Heart right ventricle (tissue), 16 donors: ENCODE data around the gene FBXL3. TPM values are rescaled to one million over a fixed set of nuclear protein-coding genes. Genes with fewer than 3 reads are reported as not detected.

ENCODE experiments used
- ATAC-seq, 8 donors: fragments of 200-7000 bp; cut with Tn5 transposase; one replicate each; pipeline ENCODE4 v1.9.1; 2020; ENCODE audit warnings: mild to moderate bottlenecking in 8 of 8, moderate library complexity in 8 of 8, moderate number of reproducible peaks in 1 of 8
- DNase-seq, 2 donors: peaks; one replicate each; pipeline ENCODE4 v3.0.0-alpha.2; 2020
- H3K27ac ChIP-seq, 10 donors: fragments of 200-600 bp; sonication (generic) in 2 of 10; one replicate each; pipeline versions ENCODE4 v1.5.0 to v1.8.0; 2020 to 2022; ENCODE audit warnings: mild to moderate bottlenecking in 3 of 10
- H3K27me3 ChIP-seq, 7 donors: fragments of 200-600 bp; one replicate each; pipeline ENCODE4 v1.8.0; 2021 to 2022; ENCODE audit warnings: mild to moderate bottlenecking in 2 of 7
- H3K36me3 ChIP-seq, 9 donors: fragments of 200-600 bp; sonication (generic) in 1 of 9; one replicate each; pipeline versions ENCODE4 v1.5.0 to v1.8.0; 2020 to 2022; ENCODE audit warnings: mild to moderate bottlenecking in 2 of 9
- H3K4me1 ChIP-seq, 9 donors: fragments of 200-600 bp; sonication (generic) in 1 of 9; one replicate each; pipeline versions ENCODE4 v1.5.0 to v1.8.0; 2020 to 2022; ENCODE audit warnings: mild to moderate bottlenecking in 4 of 9
- H3K4me3 ChIP-seq, 10 donors: fragments of 200-600 bp; sonication (generic) in 2 of 10; one replicate each; pipeline versions ENCODE4 v1.5.0 to v1.8.0; 2020 to 2022; ENCODE audit warnings: mild to moderate bottlenecking in 7 of 10, moderate library complexity in 2 of 10
- H3K9me3 ChIP-seq, 11 donors: fragments of 200-600 bp in 10 of 11; sonication (generic) in 2 of 11; one replicate each; pipeline versions ENCODE4 v1.5.0 to v1.8.0; 2013 to 2022; ENCODE audit warnings: mild to moderate bottlenecking in 2 of 11, control low read depth in 1 of 11, moderate library complexity in 1 of 11
- CTCF ChIP-seq, 9 donors: fragments of 200-600 bp; sonication (generic) in 2 of 9; IDR thresholded peaks; one replicate each; pipeline versions ENCODE4 v1.5.0 to v1.8.0; 2021 to 2022; ENCODE audit warnings: antibody characterized with exemption in 9 of 9, mild to moderate bottlenecking in 5 of 9, moderate library complexity in 1 of 9
- WGBS, 2 donors: extraction: QIAGEN DNeasy Blood & Tissue Kit; methylation state at CpG; one replicate each; pipeline ENCODE4 v1.1.7; 2013; ENCODE audit warnings: inconsistent platforms in 1 of 2; 5-methylcytosine and 5-hydroxymethylcytosine counted together
- intact Hi-C, 10 donors: fragments of 100-400 bp; cut with DNase I; formaldehyde crosslinking; loops; one replicate each; pipeline versions ENCODE4 v1.11.1 to v1.14.2; 2022
- polyA plus RNA-seq, 2 donors: library from polyadenylated mRNA; stranded (reverse); fragments of 200-250 nt; gene quantifications; one replicate each; pipeline ENCODE4 v1.2.3, GENCODE V29; 2013
- total RNA-seq, 10 donors: library from RNA; stranded (reverse); fragmentation: NEBNext Ultra II Directional in 3 of 10; extraction: Animal tissue kit (Norgen Biotek cat#: 25700) in 3 of 10; gene quantifications; one replicate each; pipeline versions ENCODE4 v1.2.1 to v1.2.4, GENCODE V29; 2021 to 2023
- donor health status: Arrhythmogenic right ventricular cardiomyopathy.
- donor health status: ischemic (EF 13 %, LVEDD 7.1; RV severe dilation, severe dysfunction).
- donor health status: healthy with polysubstance abuse.
- donor health status: DM: no; HTN: yes; CAD: no.
- donor health status: DM: no; HTN: no; CAD: no.
- donor health status: ischemic (EF 25% LVEDD 6.9; RV normal size, moderate dysfunction).
- donor health status: ischemic (EF 25% LVEDD 5.7; RV mildly dilated, moderate dysfunction).
- donor health status: healthy.
- donor health status: DM: yes; HTN: yes; CAD: no.
- donor health status: Ischemic cardiomyopathy.
- donor health status: ischemic (EF 35%, LVEDD 5.7; RV mildly dilated, moderate dysfunction).
- donor health status: nonischemic (EF 11% LVEDD 7.7; RV severe dilation, severe dysfunction).
- donor health status: DM: yes; HTN: yes; CAD: no.
- donor health status: PGD.
- donor health status: ischemic (EF 29% LVEDD 5.4; RV normal size, mild dysfunction).
- donor health status: nonischemic (EF 23%, LVEDD 6.1; RV moderate dilation, normal function).

FBXL3 gene
- total and polyA plus RNA-seq, 12 donors, result 16.5 to 41.7 (median 28.6) TPM

GRCh38 chr13:77034881-77035280 is 7.9 kb upstream of the FBXL3 start:
- Histone ChIP-seq H3K36me3 (no peaks in the 10 kb centered on the region), H3K9me3 (no peaks in the 10 kb centered on the region), H3K27ac (no peak overlapping the region), H3K4me1 (peaks cover 0 to 11% (median 5%) of the 10 kb centered on the region in 9 donors), H3K4me3 (no peak overlapping the region), H3K27me3 (no peaks in the 10 kb centered on the region)
- 94% methylated on average over 5 of the region's 5 CpGs for whole genome bisulfite sequencing, 2 donors
- intact Hi-C loops, result no loop called here
- ATAC-seq (no peak), DNase-seq (no peak)
- no peak for TF ChIP-seq CTCF (IDR thresholded peaks at IDR 0.05)

- intact Hi-C loops, result no loop called here
- no peaks in the 10 kb centered on the region for H3K36me3 ChIP-seq
- DNase-seq (no peak), ATAC-seq (no peak)
- H3K27ac ChIP-seq, result no peak overlapping the region
- no peaks in the 10 kb centered on the region for H3K9me3 ChIP-seq
- H3K27me3 ChIP-seq, result no peaks in the 10 kb centered on the region
- no peak for TF ChIP-seq CTCF (IDR thresholded peaks at IDR 0.05)
- H3K4me3 ChIP-seq, result no peak overlapping the region
- WGBS, 2 donors, result 93 to 98% methylated on average over 4 of the region's 4 CpGs
- peaks cover 0 to 11% (median 5%) of the 10 kb centered on the region in 9 donors for H3K4me1 ChIP-seq
Observed at GRCh38 chr13:77033717-77034302, 6.9 kb upstream of the FBXL3 start.

DNA sequence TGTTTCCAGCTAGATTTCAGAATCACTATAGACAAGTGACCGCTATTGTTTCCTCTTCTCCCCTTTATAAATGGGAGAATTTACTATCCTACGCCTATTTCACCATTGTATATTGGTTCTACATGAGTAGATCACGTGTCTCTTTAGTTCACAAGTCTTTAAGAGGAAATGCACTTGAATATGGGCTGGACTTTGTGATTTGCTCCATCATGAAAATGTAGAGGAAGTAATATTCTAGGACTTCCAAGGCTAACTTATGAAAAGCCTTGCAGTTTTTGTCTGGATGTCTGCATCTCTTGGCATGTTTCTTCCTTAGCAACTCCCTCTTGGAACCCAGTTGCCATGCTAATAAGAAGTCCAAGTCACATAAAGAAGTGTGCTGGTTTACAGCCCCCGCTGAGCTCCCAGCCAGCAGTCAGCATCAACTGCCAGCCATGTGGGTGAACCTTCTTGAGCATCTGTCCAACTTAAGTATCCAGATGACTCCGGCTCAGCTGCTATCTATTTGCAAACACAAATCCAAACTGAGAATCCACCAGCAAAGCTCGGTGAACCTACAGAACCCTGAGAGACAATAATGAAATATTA is 4.8 kb upstream of the FBXL3 start:
- Histone ChIP-seq H3K36me3 (no peaks in the 10 kb centered on the region), H3K4me3 (no peak overlapping the region), H3K9me3 (no peaks in the 10 kb centered on the region), H3K27me3 (no peaks in the 10 kb centered on the region), H3K4me1 (peaks cover 0 to 23% (median 16%) of the 10 kb centered on the region in 9 donors), H3K27ac (no peak overlapping the region)
- no peak for ATAC-seq
- DNase-seq, result no peak
- TF ChIP-seq CTCF (IDR thresholded peaks at IDR 0.05), result no peak
- intact Hi-C loops, result no loop called here
- 91 to 96% methylated on average over 6 of the region's 6 CpGs for WGBS, 2 donors

DNA sequence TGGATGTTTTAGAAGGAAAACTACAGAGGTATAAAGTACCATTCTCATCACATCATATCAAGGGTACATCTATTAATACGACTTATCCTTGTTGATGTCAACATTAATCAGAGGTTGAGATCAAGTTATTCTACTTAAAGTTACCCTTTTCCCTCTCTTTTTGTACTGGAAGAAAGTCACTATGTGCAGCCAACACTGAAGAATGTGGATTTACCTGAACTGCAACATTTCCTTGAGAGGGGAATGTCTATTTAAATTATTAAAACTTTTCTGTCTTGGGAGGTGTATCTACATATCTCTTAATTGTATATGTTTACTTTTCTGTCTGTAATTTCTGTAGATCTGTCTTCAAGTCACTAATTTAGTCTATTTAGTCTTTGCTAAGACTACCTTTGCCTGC is 2.5 kb upstream of the FBXL3 start:
- no peak for TF ChIP-seq CTCF (IDR thresholded peaks at IDR 0.05)
- Histone ChIP-seq H3K4me3 (no peak overlapping the region), H3K9me3 (no peaks in the 10 kb centered on the region), H3K4me1 (peaks cover 4 to 36% (median 25%) of the 10 kb centered on the region in 9 donors), H3K27me3 (no peaks in the 10 kb centered on the region), H3K27ac (no peak overlapping the region), H3K36me3 (no peaks in the 10 kb centered on the region)
- no peak for DNase-seq
- WGBS, 2 donors, result 95 to 100% methylated on average over 1 of the region's 1 CpG
- ATAC-seq, result no peak
- intact Hi-C loops, result loop anchor here in 2 of 10 donors (5.0 kb wide), 2 partner anchors 37 to 298 kb away; partner anchors contain the start of genes CLN5 (in 1 of the 2) and MYCBP2 (in 1 of the 2)
